GM13976 (cell line): ENCODE measurements around the gene RBMS2.
"Not testable (repeated sequence)": the region's sequence is repeated elsewhere in the genome, so short reads cannot be mapped to it uniquely, and the experiment has no call there.

ENCODE experiments used
- DNase-seq: peaks from one replicate; pipeline ENCODE4 v3.0.0; 2012; ENCODE audit warnings: low spot score
- CTCF ChIP-seq: IDR thresholded peaks from 2 replicates; pipeline ENCODE4 v1.5.1; 2012; ENCODE audit warnings: borderline replicate concordance, mild to moderate bottlenecking; ENCODE audit not compliant: insufficient read depth; ENCODE audit errors: extremely low read depth, missing control alignments, control extremely low read depth
- in situ Hi-C: fragments of 300-500 bp; cut with MboI; formaldehyde crosslinking; loops from one replicate; pipeline ENCODE4 v1.12.0; 2022; ENCODE audit warnings: low sequenced_read_pairs, mixed read lengths, inconsistent platforms; ENCODE audit not compliant: unreplicated experiment

Gene RBMS2

GRCh38 chr12:56496704-56497103, 24.9 kb upstream of the RBMS2 start:
- peak; percentile 46 for TF ChIP-seq CTCF

DNA sequence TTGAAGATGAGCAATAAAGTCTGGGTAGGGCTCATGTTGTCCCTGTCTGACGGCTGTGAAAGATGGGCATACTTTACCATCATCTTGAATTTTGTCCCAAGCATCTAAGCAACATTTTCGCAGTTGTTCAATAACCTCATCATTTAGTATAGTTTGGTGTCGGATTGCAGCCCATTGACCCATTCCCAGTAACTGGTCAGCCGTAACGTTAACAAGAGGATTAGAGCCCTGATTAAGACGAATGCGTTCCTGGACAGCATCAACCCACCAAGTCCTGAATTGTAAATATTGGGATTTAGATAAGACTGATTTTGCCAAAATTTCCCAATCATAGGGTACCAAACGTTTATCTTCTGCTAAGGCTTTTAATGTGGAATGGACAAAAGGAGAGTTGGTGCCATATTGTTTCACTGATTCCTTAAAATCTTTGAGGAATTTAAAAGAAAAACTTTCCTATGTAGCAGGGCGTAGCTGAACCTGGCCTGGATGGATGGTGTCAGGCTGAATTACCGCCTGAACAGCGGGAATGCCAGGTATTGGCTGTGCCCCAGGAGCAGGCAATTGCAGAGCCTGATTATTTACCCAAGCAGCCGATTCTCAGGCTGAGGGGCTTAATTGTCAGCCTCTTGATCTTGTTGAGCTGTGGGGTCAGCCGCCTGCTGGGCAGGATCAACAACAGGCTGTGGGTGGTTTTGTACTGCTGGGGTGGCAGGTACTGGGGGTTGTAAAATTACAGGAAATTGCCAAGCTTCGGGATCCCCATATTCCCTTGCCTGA, 23.3 kb upstream of the RBMS2 start:
- in situ Hi-C loops, DNase-seq: not testable (repeated sequence)

More at GRCh38 chr12:56496704-56497103, 24.9 kb upstream of the RBMS2 start:
- DNase-seq, in situ Hi-C loops: not testable (repeated sequence)

- in situ Hi-C loops, DNase-seq: not testable (repeated sequence)
Observed at GRCh38 chr12:56499452-56499851, 22.2 kb upstream of the RBMS2 start.

GRCh38 chr12:56499879-56500278, 21.7 kb upstream of the RBMS2 start:
- in situ Hi-C loops = loop anchor here (25.0 kb wide), 1 partner anchor 112 kb away; no protein-coding TSS in a partner anchor
- DNase-seq = not testable (repeated sequence)

DNA sequence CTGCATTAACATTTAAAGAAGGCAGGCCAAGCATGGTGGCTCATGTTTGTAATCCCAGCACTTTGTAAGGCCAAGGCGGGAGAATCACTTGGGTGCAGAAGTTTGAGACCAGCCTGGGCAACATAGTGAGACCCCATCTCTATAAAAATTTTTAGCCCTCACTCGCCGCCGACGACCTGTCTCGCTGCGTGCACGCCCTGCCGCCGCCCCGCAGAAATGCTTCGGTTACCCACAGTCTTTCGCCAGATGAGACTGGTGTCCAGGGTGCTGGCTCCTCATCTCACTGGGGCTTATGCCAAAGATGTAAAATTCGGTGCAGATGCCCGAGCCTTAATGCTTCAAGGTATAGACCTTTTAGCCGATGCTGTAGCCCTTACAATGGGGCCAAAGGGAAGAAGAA, 10.8 kb upstream of the RBMS2 start:
- no peak for DNase-seq
- in situ Hi-C loops = loop anchor here (25.0 kb wide), 1 partner anchor 102 kb away; no protein-coding TSS in a partner anchor
- no peak for TF ChIP-seq CTCF

- not testable (repeated sequence) for DNase-seq
- in situ Hi-C loops = loop anchor here (25.0 kb wide), 1 partner anchor 98 kb away; no protein-coding TSS in a partner anchor
Observed at GRCh38 chr12:56514014-56514318, 7.7 kb upstream of the RBMS2 start.

DNA sequence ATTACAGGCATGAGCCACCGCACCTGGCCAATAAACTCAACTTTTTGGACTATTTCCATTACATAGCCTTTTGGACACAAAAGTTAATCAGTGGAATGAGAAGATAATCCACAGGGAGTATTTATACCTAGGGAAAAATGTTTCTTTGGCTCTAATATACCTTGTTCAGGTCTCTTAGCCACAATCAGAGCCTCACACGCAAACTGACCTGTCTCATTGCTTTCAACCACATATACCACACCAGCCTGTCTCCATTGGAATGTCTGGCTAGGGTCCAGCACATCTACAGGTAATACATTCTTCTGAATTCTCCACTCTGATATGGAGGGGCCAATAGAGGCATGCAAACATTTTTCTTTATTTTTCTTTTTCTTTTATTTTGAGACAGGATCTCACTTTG, 3.8 kb upstream of the RBMS2 start:
- TF ChIP-seq CTCF = no peak
- no peak for DNase-seq
- in situ Hi-C loops = loop anchor here (25.0 kb wide), 1 partner anchor 94 kb away; no protein-coding TSS in a partner anchor

GRCh38 chr12:56518570-56518969, 3.0 kb upstream of the RBMS2 start:
- TF ChIP-seq CTCF = no peak
- DNase-seq = no peak
- in situ Hi-C loops = loop anchor here (25.0 kb wide), 1 partner anchor 94 kb away; no protein-coding TSS in a partner anchor

DNA sequence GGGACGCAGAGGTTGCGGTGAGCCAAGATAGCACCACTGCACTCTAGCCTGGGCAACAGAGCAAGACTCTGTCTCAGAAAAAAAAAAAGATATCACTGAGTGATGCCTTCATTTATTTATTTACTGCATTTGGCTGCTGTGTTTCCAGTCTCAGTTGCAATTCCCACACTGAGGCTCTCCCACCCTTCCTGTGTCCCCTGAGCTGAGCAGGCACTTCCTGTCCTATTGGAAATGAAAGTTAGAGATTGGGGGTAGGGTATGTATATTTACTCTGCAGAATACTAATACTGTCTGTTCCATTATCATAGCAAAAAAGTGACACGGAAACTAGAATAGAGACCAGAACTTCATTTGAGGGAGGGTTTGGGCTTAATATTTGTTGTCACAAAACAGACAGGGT, 1.6 kb upstream of the RBMS2 start:
- in situ Hi-C loops = loop anchor here (25.0 kb wide), 1 partner anchor 92 kb away; no protein-coding TSS in a partner anchor
- TF ChIP-seq CTCF = no peak
- no peak for DNase-seq
